ENCODE data around the gene RFX1. TPM values are rescaled to one million over a fixed set of nuclear protein-coding genes. Genes with fewer than 3 reads are reported as not detected.

RFX1 gene
- polyA plus RNA-seq, 1 donor (not counting 4 experiments of a cell fraction or from before 2014, with no cell fraction given), result 0.45 TPM

DNA sequence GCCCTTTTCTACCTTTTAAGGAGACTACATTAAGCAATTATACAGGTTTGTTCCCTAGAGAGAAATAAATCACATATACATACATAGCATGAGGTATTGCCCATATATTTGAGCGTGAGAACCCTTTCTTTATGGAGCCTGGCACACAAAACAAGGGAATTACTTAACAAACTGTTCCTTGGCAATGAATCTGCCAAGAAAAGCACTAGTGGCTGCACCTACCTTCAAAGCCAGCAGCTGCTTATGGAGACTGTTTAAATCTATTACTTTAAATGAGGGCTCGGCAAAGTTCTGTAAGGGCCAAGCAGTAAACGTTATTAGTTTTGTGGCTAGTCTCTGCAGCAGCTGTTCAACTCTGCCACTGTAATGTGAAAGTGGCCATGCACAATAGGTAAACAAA, 7.0 kb downstream of the RFX1 start:
- H3K9me3 ChIP-seq (ENCODE audit: control insufficient read depth, low read depth, low read length), result no peaks in the 10 kb centered on the region
- TF ChIP-seq, protein P1, sequence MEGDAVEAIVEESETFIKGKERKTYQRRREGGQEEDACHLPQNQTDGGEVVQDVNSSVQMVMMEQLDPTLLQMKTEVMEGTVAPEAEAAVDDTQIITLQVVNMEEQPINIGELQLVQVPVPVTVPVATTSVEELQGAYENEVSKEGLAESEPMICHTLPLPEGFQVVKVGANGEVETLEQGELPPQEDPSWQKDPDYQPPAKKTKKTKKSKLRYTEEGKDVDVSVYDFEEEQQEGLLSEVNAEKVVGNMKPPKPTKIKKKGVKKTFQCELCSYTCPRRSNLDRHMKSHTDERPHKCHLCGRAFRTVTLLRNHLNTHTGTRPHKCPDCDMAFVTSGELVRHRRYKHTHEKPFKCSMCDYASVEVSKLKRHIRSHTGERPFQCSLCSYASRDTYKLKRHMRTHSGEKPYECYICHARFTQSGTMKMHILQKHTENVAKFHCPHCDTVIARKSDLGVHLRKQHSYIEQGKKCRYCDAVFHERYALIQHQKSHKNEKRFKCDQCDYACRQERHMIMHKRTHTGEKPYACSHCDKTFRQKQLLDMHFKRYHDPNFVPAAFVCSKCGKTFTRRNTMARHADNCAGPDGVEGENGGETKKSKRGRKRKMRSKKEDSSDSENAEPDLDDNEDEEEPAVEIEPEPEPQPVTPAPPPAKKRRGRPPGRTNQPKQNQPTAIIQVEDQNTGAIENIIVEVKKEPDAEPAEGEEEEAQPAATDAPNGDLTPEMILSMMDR (optimal IDR thresholded peaks at IDR 0.05 in 1 of 3, IDR thresholded peaks at IDR 0.05 in 1 of 3, conservative IDR thresholded peaks at IDR 0.05 in 1 of 3; ENCODE audit: extremely low read depth in 1 of 3, insufficient read depth in 2 of 3, low read length in 3 of 3), result no peak
- no peak for TF ChIP-seq EZH2 (IDR thresholded peaks at IDR 0.05; ENCODE audit: low read length)
- H3K4me2 ChIP-seq (ENCODE audit: control insufficient read depth, extremely low read depth, insufficient read depth, low read depth, low read length), result no peak overlapping the region
- H2AFZ ChIP-seq (ENCODE audit: control insufficient read depth, low read length), result no peak overlapping the region
- H3K79me2 ChIP-seq (ENCODE audit: control insufficient read depth, insufficient read depth, low read length), result peaks cover 8% of the 10 kb centered on the region
- no peak overlapping the region for H3K4me3 ChIP-seq (ENCODE audit: control insufficient read depth in 2 of 3, extremely low read depth in 1 of 3, insufficient read depth in 2 of 3, low read depth in 1 of 3, low read length in 3 of 3)
- no peak overlapping the region for H3K27ac ChIP-seq (ENCODE audit: control insufficient read depth, insufficient read depth, low read length)
- dilution Hi-C loops (cut with MboI; ENCODE audit: extremely low pct_ligation_motif_present, low sequenced_read_pairs), result no loop called here
- DNase-seq (ENCODE audit: low read depth, low spot score), result no peak
- no peak overlapping the region for H3K9ac ChIP-seq (ENCODE audit: control insufficient read depth, extremely low read depth, insufficient read depth, low read length)
- FAIRE-seq, result no peak
- H3K27me3 ChIP-seq (ENCODE audit: control insufficient read depth, extremely low read depth, insufficient read depth, low read length), result no peaks in the 10 kb centered on the region
- peaks cover 14% of the 10 kb centered on the region for H3K4me1 ChIP-seq (ENCODE audit: control insufficient read depth, extremely low read depth, insufficient read depth, low read length)
- no peaks in the 10 kb centered on the region for H4K20me1 ChIP-seq (ENCODE audit: control insufficient read depth, extremely low read depth, insufficient read depth, low read length)
- no peaks in the 10 kb centered on the region for H3K9me1 ChIP-seq (ENCODE audit: control insufficient read depth, extremely low read depth, insufficient read depth, low read length)
- peaks cover 0 to 10% of the 10 kb centered on the region in 2 experiments for H3K36me3 ChIP-seq (ENCODE audit: control insufficient read depth in 2 of 2, extremely low read depth in 1 of 2, insufficient read depth in 2 of 2, low read length in 2 of 2)

DNA sequence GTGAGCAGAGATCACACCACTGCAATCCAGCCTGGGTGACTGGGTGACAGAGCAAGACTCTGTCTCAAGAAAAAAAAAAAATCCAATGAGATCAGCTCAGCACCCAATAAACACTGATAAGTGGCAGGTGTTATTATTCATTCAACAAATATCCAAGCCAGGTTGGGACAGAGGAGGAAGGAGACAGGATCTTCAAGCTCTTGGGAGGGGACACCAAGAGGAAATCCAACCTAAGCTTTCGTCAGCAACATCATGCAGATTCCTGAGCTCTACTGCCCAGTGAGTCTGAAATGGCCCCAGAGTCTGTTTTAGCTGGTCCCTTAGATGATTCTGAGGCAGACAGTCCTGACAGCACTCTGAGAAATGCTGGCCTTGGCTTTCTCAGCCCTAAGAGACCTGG, 7.7 kb downstream of the RFX1 start:
- Histone ChIP-seq H3K36me3 (ENCODE audit: control insufficient read depth in 2 of 2, extremely low read depth in 1 of 2, insufficient read depth in 2 of 2, low read length in 2 of 2) (peaks cover 0 to 10% of the 10 kb centered on the region in 2 experiments), H3K9me1 (ENCODE audit: control insufficient read depth, extremely low read depth, insufficient read depth, low read length) (no peaks in the 10 kb centered on the region), H2AFZ (ENCODE audit: control insufficient read depth, low read length) (no peak overlapping the region), H3K4me3 (ENCODE audit: control insufficient read depth in 2 of 3, extremely low read depth in 1 of 3, insufficient read depth in 2 of 3, low read depth in 1 of 3, low read length in 3 of 3) (no peak overlapping the region), H3K27ac (ENCODE audit: control insufficient read depth, insufficient read depth, low read length) (no peak overlapping the region), H3K9ac (ENCODE audit: control insufficient read depth, extremely low read depth, insufficient read depth, low read length) (no peak overlapping the region), H3K27me3 (ENCODE audit: control insufficient read depth, extremely low read depth, insufficient read depth, low read length) (no peaks in the 10 kb centered on the region), H4K20me1 (ENCODE audit: control insufficient read depth, extremely low read depth, insufficient read depth, low read length) (no peaks in the 10 kb centered on the region), H3K9me3 (ENCODE audit: control insufficient read depth, low read depth, low read length) (no peaks in the 10 kb centered on the region), H3K4me1 (ENCODE audit: control insufficient read depth, extremely low read depth, insufficient read depth, low read length) (peaks cover 10% of the 10 kb centered on the region), H3K79me2 (ENCODE audit: control insufficient read depth, insufficient read depth, low read length) (peaks cover 8% of the 10 kb centered on the region), H3K4me2 (ENCODE audit: control insufficient read depth, extremely low read depth, insufficient read depth, low read depth, low read length) (no peak overlapping the region)
- no peak for TF ChIP-seq EZH2 (IDR thresholded peaks at IDR 0.05; ENCODE audit: low read length)
- TF ChIP-seq, protein P1 (optimal IDR thresholded peaks at IDR 0.05 in 1 of 3, IDR thresholded peaks at IDR 0.05 in 1 of 3, conservative IDR thresholded peaks at IDR 0.05 in 1 of 3; ENCODE audit: extremely low read depth in 1 of 3, insufficient read depth in 2 of 3, low read length in 3 of 3), result no peak
- FAIRE-seq (no peak), DNase-seq (ENCODE audit: low read depth, low spot score) (no peak)
- dilution Hi-C loops (cut with MboI; ENCODE audit: extremely low pct_ligation_motif_present, low sequenced_read_pairs), result no loop called here
